Heart left ventricle (tissue), 16 donors: ENCODE data around the gene SSBP4. TPM values are rescaled to one million over a fixed set of nuclear protein-coding genes. Genes with fewer than 3 reads are reported as not detected.
A peak's percentile ranks its signal among the peaks of the same experiment; 100 is the strongest.

Experiments used
- ATAC-seq, 4 donors: fragments of 200-7000 bp; cut with Tn5 transposase; one replicate each; pipeline ENCODE4 v1.9.1; 2020 to 2022; ENCODE audit warnings: moderate library complexity in 4 of 4, mild to moderate bottlenecking in 3 of 4, moderate number of reproducible peaks in 1 of 4
- DNase-seq, 5 donors: peaks; one replicate each; pipeline ENCODE4 v3.0.0-alpha.2; 2020
- H3K27ac ChIP-seq, 12 donors: fragments of 200-600 bp; sonication (generic) in 4 of 12; one replicate each; pipeline versions ENCODE4 v1.5.0 to v1.8.0; 2016 to 2022; ENCODE audit warnings: mild to moderate bottlenecking in 2 of 12
- H3K27me3 ChIP-seq, 9 donors: fragments of 200-600 bp; sonication (generic) in 2 of 9; one replicate each; pipeline versions ENCODE4 v1.5.1 to v1.8.0; 2016 to 2022; ENCODE audit warnings: mild to moderate bottlenecking in 3 of 9
- H3K36me3 ChIP-seq, 9 donors: fragments of 200-600 bp; sonication (generic) in 2 of 9; one replicate each; pipeline versions ENCODE4 v1.5.0 to v1.8.0; 2018 to 2022; ENCODE audit warnings: mild to moderate bottlenecking in 2 of 9
- H3K4me1 ChIP-seq, 12 donors: fragments of 200-600 bp; sonication (generic) in 4 of 12; one replicate each; pipeline versions ENCODE4 v1.5.0 to v1.8.0; 2016 to 2022; ENCODE audit warnings: mild to moderate bottlenecking in 3 of 12
- H3K4me3 ChIP-seq, 12 donors: fragments of 200-600 bp; sonication (generic) in 4 of 12; one replicate each; pipeline versions ENCODE4 v1.5.0 to v1.8.0; 2017 to 2022; ENCODE audit warnings: mild to moderate bottlenecking in 9 of 12, moderate library complexity in 4 of 12
- H3K9me3 ChIP-seq, 12 donors: fragments of 200-600 bp; sonication (generic) in 4 of 12; one replicate each; pipeline versions ENCODE4 v1.5.0 to v1.8.0; 2016 to 2022; ENCODE audit warnings: mild to moderate bottlenecking in 1 of 12
- CTCF ChIP-seq, 12 donors: fragments of 200-600 bp; sonication (generic) in 4 of 12; IDR thresholded peaks; one replicate each; pipeline versions ENCODE4 v1.5.0 to v1.8.0; 2018 to 2022; ENCODE audit warnings: antibody characterized with exemption in 12 of 12, mild to moderate bottlenecking in 5 of 12
- POLR2A ChIP-seq, 2 donors: fragments of 450-650 bp; IDR thresholded peaks; one replicate each; pipeline ENCODE4 v1.6.1; 2017; ENCODE audit warnings: antibody characterized with exemption in 2 of 2, mild to moderate bottlenecking in 2 of 2, moderate library complexity in 2 of 2
- WGBS, 4 donors: extraction: QIAGEN DNeasy Blood & Tissue Kit in 2 of 4; methylation state at CpG; one replicate each; pipeline versions ENCODE4 v1.1.5 to v1.1.7; 2013 to 2018; 5-methylcytosine and 5-hydroxymethylcytosine counted together
- intact Hi-C, 10 donors: fragments of 100-400 bp; cut with DNase I; formaldehyde crosslinking; loops; one replicate each; pipeline versions ENCODE4 v1.11.1 to v1.14.2; 2022
- polyA plus RNA-seq, 2 donors: library from polyadenylated mRNA; stranded (reverse); fragments of 200-250 nt; gene quantifications; one replicate each; pipeline ENCODE4 v1.2.3, GENCODE V29; 2013
- total RNA-seq, 9 donors: library from RNA; depleted of rRNA in 2 of 9; stranded (reverse); fragments of >200 nt in 2 of 9; fragmentation: NEBNext Ultra II Directional in 3 of 9; extraction: Animal tissue kit (Norgen Biotek cat#: 25700) in 3 of 9; gene quantifications; one replicate each; pipeline versions ENCODE4 v1.1.0 to v1.2.4, GENCODE V29; 2016 to 2023
- donor health status: ischemic (EF 13 %, LVEDD 7.1; RV severe dilation, severe dysfunction).
- donor health status: healthy with polysubstance abuse.
- donor health status: DM: no; HTN: yes; CAD: no.
- donor health status: DM: no; HTN: no; CAD: no.
- donor health status: ischemic (EF 25% LVEDD 6.9; RV normal size, moderate dysfunction).
- donor health status: ischemic (EF 25% LVEDD 5.7; RV mildly dilated, moderate dysfunction).
- donor health status: healthy.
- donor health status: DM: yes; HTN: yes; CAD: no.
- donor health status: ischemic (EF 35%, LVEDD 5.7; RV mildly dilated, moderate dysfunction).
- donor health status: nonischemic (EF 11% LVEDD 7.7; RV severe dilation, severe dysfunction).
- donor health status: DM: yes; HTN: yes; CAD: no.
- donor health status: PGD.
- donor health status: ischemic (EF 29% LVEDD 5.4; RV normal size, mild dysfunction).
- donor health status: nonischemic (EF 23%, LVEDD 6.1; RV moderate dilation, normal function).

SSBP4 gene
- total and polyA plus RNA-seq, 11 donors: 23.5 to 89.8 (median 29.4) TPM

- Histone ChIP-seq H3K4me1 (peaks cover 0 to 18% (median 7%) of the 10 kb centered on the region in 12 donors), H3K27ac (no peak overlapping the region), H3K27me3 (no peaks in the 10 kb centered on the region), H3K36me3 (peaks cover 4 to 60% (median 49%) of the 10 kb centered on the region in 9 donors), H3K9me3 (no peaks in the 10 kb centered on the region), H3K4me3 (no peak overlapping the region)
- ATAC-seq (no peak), DNase-seq (no peak)
- TF ChIP-seq CTCF (IDR thresholded peaks at IDR 0.05): no peak
- intact Hi-C loops: loop anchor here in 2 of 10 donors (10.0 kb wide), 2 partner anchors 231 to 401 kb away; no protein-coding TSS in a partner anchor
- WGBS, 4 donors: 90 to 99% (median 96%) methylated on average over 6 of the region's 6 CpGs
These were observed 24.2 kb downstream of the SSBP4 start for GRCh38 chr19:18443406-18443805.

GRCh38 chr19:18443831-18444230 is 24.6 kb downstream of the SSBP4 start:
- no peak overlapping the region for H3K4me3 ChIP-seq
- ATAC-seq (no peak), DNase-seq (peak in 1 of 5 donors; percentile 27)
- H3K4me1 ChIP-seq: peaks cover 0 to 14% (median 3%) of the 10 kb centered on the region in 12 donors
- H3K9me3 ChIP-seq: no peaks in the 10 kb centered on the region
- H3K36me3 ChIP-seq: peaks cover 4 to 64% (median 54%) of the 10 kb centered on the region in 9 donors
- 82 to 92% (median 90%) methylated on average over 11 of the region's 11 CpGs for WGBS, 4 donors
- intact Hi-C loops: loop anchor here in 2 of 10 donors (10.0 kb wide), 2 partner anchors 231 to 401 kb away; no protein-coding TSS in a partner anchor
- H3K27ac ChIP-seq: no peak overlapping the region
- H3K27me3 ChIP-seq: no peaks in the 10 kb centered on the region
- no peak for TF ChIP-seq POLR2A (IDR thresholded peaks at IDR 0.05)
- TF ChIP-seq CTCF (IDR thresholded peaks at IDR 0.05): no peak

- intact Hi-C loops: loop anchor here in 2 of 10 donors (10.0 kb wide), 2 partner anchors 230 to 400 kb away; no protein-coding TSS in a partner anchor
- no peaks in the 10 kb centered on the region for H3K27me3 ChIP-seq
- no peaks in the 10 kb centered on the region for H3K9me3 ChIP-seq
- H3K27ac ChIP-seq: no peak overlapping the region
- WGBS, 4 donors: 91 to 94% (median 93%) methylated on average over 19 of the region's 19 CpGs
- no peak for TF ChIP-seq CTCF (IDR thresholded peaks at IDR 0.05)
- no peak for TF ChIP-seq POLR2A (IDR thresholded peaks at IDR 0.05)
- H3K4me1 ChIP-seq: peaks cover 0 to 7% (median 0%) of the 10 kb centered on the region in 12 donors
- H3K4me3 ChIP-seq: no peak overlapping the region
- DNase-seq (no peak), ATAC-seq (no peak)
- H3K36me3 ChIP-seq: peaks cover 4 to 71% (median 60%) of the 10 kb centered on the region in 9 donors
These were observed 25.3 kb downstream of the SSBP4 start for GRCh38 chr19:18444513-18444912.

GRCh38 chr19:18445262-18445948 is 26.2 kb downstream of the SSBP4 start:
- peaks cover 4 to 80% (median 69%) of the 10 kb centered on the region in 9 donors for H3K36me3 ChIP-seq
- no peak for DNase-seq
- no peak for ATAC-seq
- H3K9me3 ChIP-seq: no peaks in the 10 kb centered on the region
- H3K4me3 ChIP-seq: no peak overlapping the region
- 73 to 82% (median 79%) methylated on average over 14 to 15 of the region's 15 CpGs for WGBS, 4 donors
- intact Hi-C loops: loop anchor here in 2 of 10 donors (10.0 kb wide), 2 partner anchors 229 to 399 kb away; no protein-coding TSS in a partner anchor
- no peak overlapping the region for H3K27ac ChIP-seq
- no peak for TF ChIP-seq POLR2A (IDR thresholded peaks at IDR 0.05)
- no peak for TF ChIP-seq CTCF (IDR thresholded peaks at IDR 0.05)
- H3K27me3 ChIP-seq: no peaks in the 10 kb centered on the region
- peaks cover 0 to 9% (median 0%) of the 10 kb centered on the region in 12 donors for H3K4me1 ChIP-seq
